Breast epithelium (tissue), 4 donors: Measurements from ENCODE around the gene ZNF497. TPM values are rescaled to one million over a fixed set of nuclear protein-coding genes. Genes with fewer than 3 reads are reported as not detected.

ENCODE experiments used
- DNase-seq, 2 donors: peaks; one replicate each; pipeline ENCODE4 v3.0.0-alpha.2; 2019; ENCODE audit warnings: low spot score in 2 of 2
- H3K27ac ChIP-seq, 2 donors: fragments of 200-600 bp; sonication (generic) in 1 of 2; one replicate each; pipeline ENCODE4 v1.5.1; 2016 to 2019; ENCODE audit warnings: mild to moderate bottlenecking in 1 of 2
- H3K27me3 ChIP-seq, 2 donors: fragments of 200-600 bp; sonication (generic) in 1 of 2; one replicate each; pipeline versions ENCODE4 v1.5.1 to v1.6.0; 2017 to 2019; ENCODE audit warnings: control low read depth in 1 of 2, mild to moderate bottlenecking in 1 of 2
- H3K36me3 ChIP-seq: fragments of 200-600 bp; one replicate; pipeline ENCODE4 v1.5.1; 2019
- H3K4me1 ChIP-seq, 2 donors: fragments of 200-600 bp; sonication (generic); one replicate each; pipeline ENCODE4 v1.5.1; 2016 to 2019; ENCODE audit warnings: control low read depth in 1 of 2
- H3K4me3 ChIP-seq, 3 donors: fragments of 200-600 bp; sonication (generic); 1 replicate in 2 of 3; 2 replicates in 1 of 3; pipeline ENCODE4 v1.5.1; 2016 to 2019; ENCODE audit warnings: mild to moderate bottlenecking in 3 of 3, moderate library complexity in 2 of 3
- H3K9me3 ChIP-seq, 2 donors: fragments of 200-600 bp; sonication (generic) in 1 of 2; one replicate each; pipeline ENCODE4 v1.5.1; 2016 to 2019; ENCODE audit warnings: control low read depth in 1 of 2
- CTCF ChIP-seq, 3 donors: fragments of 450-650 bp; IDR thresholded peaks; one replicate each; pipeline ENCODE4 v1.5.1; 2016 to 2017; ENCODE audit warnings: antibody characterized with exemption in 3 of 3, mild to moderate bottlenecking in 3 of 3, moderate library complexity in 3 of 3
- POLR2A ChIP-seq: fragments of 450-650 bp; IDR thresholded peaks from one replicate; pipeline ENCODE4 v1.6.1; 2016; ENCODE audit warnings: antibody characterized with exemption, mild to moderate bottlenecking, moderate library complexity
- POLR2AphosphoS5 ChIP-seq, 3 donors: sonication (generic); formaldehyde crosslinking; IDR thresholded peaks; one replicate each; pipeline ENCODE4 v1.6.1; 2017; ENCODE audit warnings: antibody characterized with exemption in 3 of 3
- intact Hi-C: fragments of 100-400 bp; cut with DNase I; formaldehyde crosslinking; loops from one replicate; pipeline ENCODE4 v1.15.1; 2023; ENCODE audit warnings: low total_unique reads
- total RNA-seq, 3 donors: library from RNA; depleted of rRNA; stranded (reverse); fragments of >200 nt; gene quantifications; one replicate each; pipeline ENCODE4 v1.1.0, GENCODE V29; 2016

The ZNF497 gene
- total RNA-seq, 3 donors from 2014 or later: 0.80 to 5.3 (median 3.6) TPM

- Histone ChIP-seq H3K36me3 (no peaks in the 10 kb centered on the region), H3K9me3 (peaks cover 0 to 4% of the 10 kb centered on the region in 2 donors), H3K4me1 (no peaks in the 10 kb centered on the region), H3K27me3 (no peaks in the 10 kb centered on the region), H3K27ac (no peak overlapping the region), H3K4me3 (no peak overlapping the region)
- intact Hi-C loops: no loop called here
- DNase-seq: no peak
- TF ChIP-seq POLR2AphosphoS5 (IDR thresholded peaks at IDR 0.05) (no peak), POLR2A (no peak), CTCF (IDR thresholded peaks at IDR 0.05) (no peak)
Measured at GRCh38 chr19:58336216-58336615, 26.3 kb downstream of the ZNF497 start.

GRCh38 chr19:58335630-58336029 is 26.9 kb downstream of the ZNF497 start:
- no peak for DNase-seq
- H3K36me3 ChIP-seq: no peaks in the 10 kb centered on the region
- H3K4me1 ChIP-seq: no peaks in the 10 kb centered on the region
- H3K27ac ChIP-seq: no peak overlapping the region
- H3K27me3 ChIP-seq: no peaks in the 10 kb centered on the region
- H3K4me3 ChIP-seq: no peak overlapping the region
- intact Hi-C loops: no loop called here
- TF ChIP-seq POLR2A (no peak), CTCF (IDR thresholded peaks at IDR 0.05) (no peak), POLR2AphosphoS5 (IDR thresholded peaks at IDR 0.05) (no peak)
- H3K9me3 ChIP-seq: peaks cover 0 to 4% of the 10 kb centered on the region in 2 donors

GRCh38 chr19:58334691-58335249 is 27.8 kb downstream of the ZNF497 start:
- TF ChIP-seq POLR2AphosphoS5 (IDR thresholded peaks at IDR 0.05): no peak
- TF ChIP-seq POLR2A: no peak
- TF ChIP-seq CTCF (IDR thresholded peaks at IDR 0.05): no peak
- no peak for DNase-seq
- Histone ChIP-seq H3K36me3 (no peaks in the 10 kb centered on the region), H3K9me3 (peaks cover 0 to 4% of the 10 kb centered on the region in 2 donors), H3K27ac (no peak overlapping the region), H3K4me3 (no peak overlapping the region), H3K27me3 (no peaks in the 10 kb centered on the region), H3K4me1 (no peaks in the 10 kb centered on the region)
- intact Hi-C loops: no loop called here

GRCh38 chr19:58332697-58333096 is 29.9 kb downstream of the ZNF497 start:
- no peaks in the 10 kb centered on the region for H3K9me3 ChIP-seq
- TF ChIP-seq CTCF (IDR thresholded peaks at IDR 0.05) (no peak), POLR2AphosphoS5 (IDR thresholded peaks at IDR 0.05) (no peak), POLR2A (no peak)
- no peak for DNase-seq
- intact Hi-C loops: no loop called here
- H3K27ac ChIP-seq: no peak overlapping the region
- H3K36me3 ChIP-seq: no peaks in the 10 kb centered on the region
- no peaks in the 10 kb centered on the region for H3K27me3 ChIP-seq
- no peak overlapping the region for H3K4me3 ChIP-seq
- H3K4me1 ChIP-seq: peaks cover 3 to 7% of the 10 kb centered on the region in 2 donors

GRCh38 chr19:58330458-58330857 is 32.1 kb downstream of the ZNF497 start:
- DNase-seq: no peak
- H3K36me3 ChIP-seq: no peaks in the 10 kb centered on the region
- H3K4me1 ChIP-seq: peaks cover 4 to 11% of the 10 kb centered on the region in 2 donors
- H3K27me3 ChIP-seq: no peaks in the 10 kb centered on the region
- no peak overlapping the region for H3K4me3 ChIP-seq
- H3K27ac ChIP-seq: no peak overlapping the region
- H3K9me3 ChIP-seq: no peaks in the 10 kb centered on the region
- intact Hi-C loops: no loop called here
- TF ChIP-seq POLR2AphosphoS5 (IDR thresholded peaks at IDR 0.05) (no peak), CTCF (IDR thresholded peaks at IDR 0.05) (no peak), POLR2A (no peak)
